Measurements from ENCODE around the gene TNFAIP8L3. TPM values are rescaled to one million over a fixed set of nuclear protein-coding genes. Genes with fewer than 3 reads are reported as not detected.

TNFAIP8L3 gene
- total RNA-seq, 4 donors from 2014 or later: 0.75 to 4.9 (median 4.2) TPM

DNA sequence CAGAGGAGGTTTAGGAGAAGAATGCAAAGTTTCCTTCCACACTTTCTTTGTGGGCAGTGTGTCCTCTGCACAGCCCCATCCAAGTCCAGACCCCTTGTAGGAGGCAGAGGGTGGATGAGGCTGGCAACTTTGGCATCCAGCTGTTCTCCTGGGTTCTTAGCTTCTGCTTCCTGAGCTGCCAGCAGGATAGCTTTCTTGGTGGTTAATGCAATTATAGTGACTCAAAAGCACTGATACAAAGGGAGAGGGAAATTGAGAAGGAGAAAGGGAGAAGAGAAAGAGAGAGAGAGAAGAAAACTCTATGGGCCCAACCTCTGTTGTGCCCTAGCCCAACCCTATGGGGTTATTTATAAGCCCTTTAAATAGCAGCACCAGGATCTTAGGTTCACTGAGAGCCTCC, 4.5 kb upstream of the TNFAIP8L3 start:
- H3K27ac ChIP-seq: no peak overlapping the region
- H3K9me3 ChIP-seq: no peaks in the 10 kb centered on the region
- ATAC-seq: no peak
- intact Hi-C loops (cut with DNase I; ENCODE audit: low total_unique reads): no loop called here
- peaks cover 7 to 19% (median 17%) of the 10 kb centered on the region in 3 donors for H3K27me3 ChIP-seq
- no peaks in the 10 kb centered on the region for H3K36me3 ChIP-seq
- TF ChIP-seq POLR2A (IDR thresholded peaks at IDR 0.05): no peak
- TF ChIP-seq, protein P1, sequence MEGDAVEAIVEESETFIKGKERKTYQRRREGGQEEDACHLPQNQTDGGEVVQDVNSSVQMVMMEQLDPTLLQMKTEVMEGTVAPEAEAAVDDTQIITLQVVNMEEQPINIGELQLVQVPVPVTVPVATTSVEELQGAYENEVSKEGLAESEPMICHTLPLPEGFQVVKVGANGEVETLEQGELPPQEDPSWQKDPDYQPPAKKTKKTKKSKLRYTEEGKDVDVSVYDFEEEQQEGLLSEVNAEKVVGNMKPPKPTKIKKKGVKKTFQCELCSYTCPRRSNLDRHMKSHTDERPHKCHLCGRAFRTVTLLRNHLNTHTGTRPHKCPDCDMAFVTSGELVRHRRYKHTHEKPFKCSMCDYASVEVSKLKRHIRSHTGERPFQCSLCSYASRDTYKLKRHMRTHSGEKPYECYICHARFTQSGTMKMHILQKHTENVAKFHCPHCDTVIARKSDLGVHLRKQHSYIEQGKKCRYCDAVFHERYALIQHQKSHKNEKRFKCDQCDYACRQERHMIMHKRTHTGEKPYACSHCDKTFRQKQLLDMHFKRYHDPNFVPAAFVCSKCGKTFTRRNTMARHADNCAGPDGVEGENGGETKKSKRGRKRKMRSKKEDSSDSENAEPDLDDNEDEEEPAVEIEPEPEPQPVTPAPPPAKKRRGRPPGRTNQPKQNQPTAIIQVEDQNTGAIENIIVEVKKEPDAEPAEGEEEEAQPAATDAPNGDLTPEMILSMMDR (IDR thresholded peaks at IDR 0.05 in 4 of 5, conservative IDR thresholded peaks at IDR 0.05 in 1 of 5): no peak
- no peak overlapping the region for H3K4me3 ChIP-seq
- peaks cover 0 to 6% of the 10 kb centered on the region in 2 donors for H3K4me1 ChIP-seq
- DNase-seq: no peak
- in situ Hi-C loops (cut with MboI; ENCODE audit: low sequenced_read_pairs in 4 of 4): no loop called here

DNA sequence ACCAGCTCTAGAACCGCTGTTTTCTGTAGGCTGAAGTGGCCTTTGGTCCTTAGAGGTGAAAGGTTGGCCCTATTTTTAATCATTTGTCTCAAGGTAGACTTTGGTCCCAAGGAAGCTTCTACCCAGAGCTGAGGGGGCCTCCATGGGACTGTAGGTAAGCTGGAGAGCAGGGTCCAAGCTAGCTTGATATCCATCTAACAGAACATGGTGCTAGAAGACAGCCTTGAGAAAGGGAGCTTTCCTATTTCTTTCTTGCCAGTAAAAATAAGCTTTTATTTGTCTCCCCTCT, 3.6 kb upstream of the TNFAIP8L3 start:
- Histone ChIP-seq H3K36me3 (no peaks in the 10 kb centered on the region), H3K27ac (no peak overlapping the region), H3K27me3 (peaks cover 10 to 27% (median 26%) of the 10 kb centered on the region in 3 donors), H3K4me3 (no peak overlapping the region), H3K4me1 (peaks cover 0 to 12% of the 10 kb centered on the region in 2 donors), H3K9me3 (no peaks in the 10 kb centered on the region)
- ATAC-seq (no peak), DNase-seq (no peak)
- intact Hi-C loops (cut with DNase I; ENCODE audit: low total_unique reads) (no loop called here), in situ Hi-C loops (cut with MboI; ENCODE audit: low sequenced_read_pairs in 4 of 4) (no loop called here)
- TF ChIP-seq POLR2A (IDR thresholded peaks at IDR 0.05): no peak
- TF ChIP-seq, protein P1 (IDR thresholded peaks at IDR 0.05 in 4 of 5, conservative IDR thresholded peaks at IDR 0.05 in 1 of 5): no peak

DNA sequence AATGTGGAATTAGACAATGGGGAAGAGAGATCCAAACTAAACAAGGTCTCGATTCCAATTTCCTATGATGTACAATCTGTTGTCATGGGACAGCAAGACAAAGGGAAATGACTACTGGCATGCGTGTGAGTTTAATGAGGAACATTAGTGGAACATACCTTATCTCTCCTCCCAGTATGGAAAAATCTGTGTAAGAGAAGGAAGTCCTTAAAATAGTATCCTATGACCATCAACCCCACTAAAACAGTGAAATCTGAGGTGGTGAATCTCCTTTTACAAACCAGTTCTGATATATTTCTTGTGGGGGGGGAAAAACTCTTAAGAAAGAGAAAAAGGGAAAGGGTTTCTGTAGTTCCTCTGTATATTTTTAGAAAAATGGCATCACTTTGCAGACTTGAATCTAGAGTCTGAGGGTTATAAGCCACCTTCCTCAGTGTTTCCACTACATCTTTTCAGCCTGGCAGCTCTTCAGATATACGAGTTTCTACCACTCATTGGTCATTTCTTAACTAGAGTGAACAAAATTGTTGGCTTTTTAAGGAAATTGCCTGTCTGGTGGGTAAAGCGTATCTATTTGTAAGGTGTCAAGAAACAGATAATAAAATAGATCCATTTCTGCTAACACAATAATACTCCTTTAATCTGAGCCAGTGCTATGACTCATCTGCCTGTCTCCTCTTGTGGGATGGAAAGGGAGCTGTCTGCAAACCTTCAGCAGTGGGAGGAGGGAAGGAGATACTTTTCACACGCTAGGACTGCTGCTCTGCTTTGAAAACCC, 3.0 kb upstream of the TNFAIP8L3 start:
- Histone ChIP-seq H3K27ac (no peak overlapping the region), H3K4me1 (peaks cover 0 to 12% of the 10 kb centered on the region in 2 donors), H3K9me3 (no peaks in the 10 kb centered on the region), H3K4me3 (no peak overlapping the region), H3K36me3 (no peaks in the 10 kb centered on the region), H3K27me3 (peaks cover 12 to 31% (median 29%) of the 10 kb centered on the region in 3 donors)
- in situ Hi-C loops (cut with MboI; ENCODE audit: low sequenced_read_pairs in 4 of 4) (no loop called here), intact Hi-C loops (cut with DNase I; ENCODE audit: low total_unique reads) (no loop called here)
- no peak for ATAC-seq
- no peak for DNase-seq
- TF ChIP-seq, protein P1 (IDR thresholded peaks at IDR 0.05 in 4 of 5, conservative IDR thresholded peaks at IDR 0.05 in 1 of 5): no peak
- no peak for TF ChIP-seq POLR2A (IDR thresholded peaks at IDR 0.05)

DNA sequence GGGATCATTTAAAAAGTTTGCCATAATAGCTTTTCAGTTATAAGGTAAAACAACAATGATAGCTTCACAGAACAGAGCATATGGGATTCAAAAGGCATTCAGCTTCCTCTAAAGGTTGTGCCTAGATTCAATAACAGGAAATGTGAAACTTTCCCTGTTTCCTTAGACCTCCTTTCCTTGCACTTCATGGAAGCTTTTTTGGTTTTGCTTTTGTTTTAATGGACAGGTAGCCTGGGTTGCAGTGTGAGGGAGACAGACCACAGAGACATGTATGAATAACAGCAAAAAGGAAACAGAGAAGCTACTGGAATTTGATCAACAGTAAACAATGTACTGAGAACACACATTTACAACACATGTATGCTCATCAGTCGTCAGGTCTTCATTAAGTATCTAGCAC, 2.3 kb upstream of the TNFAIP8L3 start:
- no peaks in the 10 kb centered on the region for H3K36me3 ChIP-seq
- H3K27ac ChIP-seq: no peak overlapping the region
- ATAC-seq (no peak), DNase-seq (no peak)
- no peak overlapping the region for H3K4me3 ChIP-seq
- H3K9me3 ChIP-seq: no peaks in the 10 kb centered on the region
- TF ChIP-seq, protein P1 (IDR thresholded peaks at IDR 0.05 in 4 of 5, conservative IDR thresholded peaks at IDR 0.05 in 1 of 5): no peak
- TF ChIP-seq POLR2A (IDR thresholded peaks at IDR 0.05): no peak
- intact Hi-C loops (cut with DNase I; ENCODE audit: low total_unique reads): no loop called here
- peaks cover 14 to 32% (median 29%) of the 10 kb centered on the region in 3 donors for H3K27me3 ChIP-seq
- peaks cover 0 to 12% of the 10 kb centered on the region in 2 donors for H3K4me1 ChIP-seq
- in situ Hi-C loops (cut with MboI; ENCODE audit: low sequenced_read_pairs in 4 of 4): no loop called here
